Measurements from ENCODE around the gene CIRBP. TPM values are rescaled to one million over a fixed set of nuclear protein-coding genes. Genes with fewer than 3 reads are reported as not detected.
A peak's percentile ranks its signal among the peaks of the same experiment; 100 is the strongest.

Gene CIRBP
- total and polyA plus RNA-seq, 2 of the 13 experiments (the other 11 are each of a cell fraction or from before 2014, with no cell fraction given): 133 to 140 TPM

DNA sequence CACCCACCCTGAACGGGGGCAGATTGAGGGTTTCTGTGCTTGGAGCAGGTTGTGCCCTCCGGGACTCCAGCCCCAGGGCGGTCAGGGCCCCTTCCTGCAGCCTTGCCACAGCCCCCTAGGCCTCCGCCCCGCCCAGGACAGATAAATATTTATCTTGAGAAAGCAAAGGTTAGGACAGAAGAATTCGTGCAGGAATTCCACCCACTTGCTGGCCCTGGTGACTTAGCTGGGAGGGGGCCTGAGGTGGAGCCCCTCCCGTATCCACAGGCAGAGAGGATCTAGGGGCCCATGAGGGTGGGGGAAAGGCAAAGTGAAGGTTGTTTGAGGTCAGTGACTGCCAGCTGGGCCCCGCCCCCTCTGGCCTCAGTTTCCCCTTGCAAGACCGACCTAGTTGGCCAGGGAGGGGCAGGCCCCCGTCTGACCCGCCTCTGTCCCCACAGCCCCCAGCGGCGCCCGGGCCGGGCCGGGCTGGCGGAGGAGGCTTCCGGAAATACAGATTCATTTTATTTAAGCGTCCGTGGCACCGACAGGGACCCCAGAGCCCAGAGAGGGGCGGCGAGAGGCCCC, 15.5 kb upstream of the CIRBP start (continued):
- TF ChIP-seq, protein P1, sequence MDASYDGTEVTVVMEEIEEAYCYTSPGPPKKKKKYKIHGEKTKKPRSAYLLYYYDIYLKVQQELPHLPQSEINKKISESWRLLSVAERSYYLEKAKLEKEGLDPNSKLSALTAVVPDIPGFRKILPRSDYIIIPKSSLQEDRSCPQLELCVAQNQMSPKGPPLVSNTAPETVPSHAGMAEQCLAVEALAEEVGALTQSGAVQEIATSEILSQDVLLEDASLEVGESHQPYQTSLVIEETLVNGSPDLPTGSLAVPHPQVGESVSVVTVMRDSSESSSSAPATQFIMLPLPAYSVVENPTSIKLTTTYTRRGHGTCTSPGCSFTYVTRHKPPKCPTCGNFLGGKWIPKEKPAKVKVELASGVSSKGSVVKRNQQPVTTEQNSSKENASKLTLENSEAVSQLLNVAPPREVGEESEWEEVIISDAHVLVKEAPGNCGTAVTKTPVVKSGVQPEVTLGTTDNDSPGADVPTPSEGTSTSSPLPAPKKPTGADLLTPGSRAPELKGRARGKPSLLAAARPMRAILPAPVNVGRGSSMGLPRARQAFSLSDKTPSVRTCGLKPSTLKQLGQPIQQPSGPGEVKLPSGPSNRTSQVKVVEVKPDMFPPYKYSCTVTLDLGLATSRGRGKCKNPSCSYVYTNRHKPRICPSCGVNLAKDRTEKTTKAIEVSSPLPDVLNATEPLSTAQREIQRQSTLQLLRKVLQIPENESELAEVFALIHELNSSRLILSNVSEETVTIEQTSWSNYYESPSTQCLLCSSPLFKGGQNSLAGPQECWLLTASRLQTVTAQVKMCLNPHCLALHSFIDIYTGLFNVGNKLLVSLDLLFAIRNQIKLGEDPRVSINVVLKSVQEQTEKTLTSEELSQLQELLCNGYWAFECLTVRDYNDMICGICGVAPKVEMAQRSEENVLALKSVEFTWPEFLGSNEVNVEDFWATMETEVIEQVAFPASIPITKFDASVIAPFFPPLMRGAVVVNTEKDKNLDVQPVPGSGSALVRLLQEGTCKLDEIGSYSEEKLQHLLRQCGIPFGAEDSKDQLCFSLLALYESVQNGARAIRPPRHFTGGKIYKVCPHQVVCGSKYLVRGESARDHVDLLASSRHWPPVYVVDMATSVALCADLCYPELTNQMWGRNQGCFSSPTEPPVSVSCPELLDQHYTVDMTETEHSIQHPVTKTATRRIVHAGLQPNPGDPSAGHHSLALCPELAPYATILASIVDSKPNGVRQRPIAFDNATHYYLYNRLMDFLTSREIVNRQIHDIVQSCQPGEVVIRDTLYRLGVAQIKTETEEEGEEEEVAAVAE (CRISPR knock-in tag; IDR thresholded peaks at IDR 0.05; ENCODE audit: borderline replicate concordance): no peak
- TF ChIP-seq ZNF564 (CRISPR knock-in tag; IDR thresholded peaks at IDR 0.05) (0 out of 2 replicates have a peak, but pooled peaks have one; percentile 35), BHLHE40 (IDR thresholded peaks at IDR 0.05; ENCODE audit: low read length) (no peak), RFX1 (IDR thresholded peaks at IDR 0.05) (no peak), NFE2L2 (IDR thresholded peaks at IDR 0.05; ENCODE audit: low read length) (no peak), ATM (IDR thresholded peaks at IDR 0.05; ENCODE audit: borderline replicate concordance) (no peak), SMARCC2 (IDR thresholded peaks at IDR 0.05) (no peak), ZNF160 (CRISPR knock-in tag; IDR thresholded peaks at IDR 0.05) (no peak), GABPA (IDR thresholded peaks at IDR 0.05; ENCODE audit: low read depth, low read length) (no peak), GABPA (CRISPR knock-in tag; IDR thresholded peaks at IDR 0.05; ENCODE audit: low read depth) (no peak), SAFB2 (CRISPR knock-in tag; IDR thresholded peaks at IDR 0.05; ENCODE audit: borderline replicate concordance, low read depth) (no peak), DR1 (CRISPR knock-in tag; IDR thresholded peaks at IDR 0.05) (no peak; the same call in 1 of the 2 replicates)
- TF ChIP-seq, protein P2, sequence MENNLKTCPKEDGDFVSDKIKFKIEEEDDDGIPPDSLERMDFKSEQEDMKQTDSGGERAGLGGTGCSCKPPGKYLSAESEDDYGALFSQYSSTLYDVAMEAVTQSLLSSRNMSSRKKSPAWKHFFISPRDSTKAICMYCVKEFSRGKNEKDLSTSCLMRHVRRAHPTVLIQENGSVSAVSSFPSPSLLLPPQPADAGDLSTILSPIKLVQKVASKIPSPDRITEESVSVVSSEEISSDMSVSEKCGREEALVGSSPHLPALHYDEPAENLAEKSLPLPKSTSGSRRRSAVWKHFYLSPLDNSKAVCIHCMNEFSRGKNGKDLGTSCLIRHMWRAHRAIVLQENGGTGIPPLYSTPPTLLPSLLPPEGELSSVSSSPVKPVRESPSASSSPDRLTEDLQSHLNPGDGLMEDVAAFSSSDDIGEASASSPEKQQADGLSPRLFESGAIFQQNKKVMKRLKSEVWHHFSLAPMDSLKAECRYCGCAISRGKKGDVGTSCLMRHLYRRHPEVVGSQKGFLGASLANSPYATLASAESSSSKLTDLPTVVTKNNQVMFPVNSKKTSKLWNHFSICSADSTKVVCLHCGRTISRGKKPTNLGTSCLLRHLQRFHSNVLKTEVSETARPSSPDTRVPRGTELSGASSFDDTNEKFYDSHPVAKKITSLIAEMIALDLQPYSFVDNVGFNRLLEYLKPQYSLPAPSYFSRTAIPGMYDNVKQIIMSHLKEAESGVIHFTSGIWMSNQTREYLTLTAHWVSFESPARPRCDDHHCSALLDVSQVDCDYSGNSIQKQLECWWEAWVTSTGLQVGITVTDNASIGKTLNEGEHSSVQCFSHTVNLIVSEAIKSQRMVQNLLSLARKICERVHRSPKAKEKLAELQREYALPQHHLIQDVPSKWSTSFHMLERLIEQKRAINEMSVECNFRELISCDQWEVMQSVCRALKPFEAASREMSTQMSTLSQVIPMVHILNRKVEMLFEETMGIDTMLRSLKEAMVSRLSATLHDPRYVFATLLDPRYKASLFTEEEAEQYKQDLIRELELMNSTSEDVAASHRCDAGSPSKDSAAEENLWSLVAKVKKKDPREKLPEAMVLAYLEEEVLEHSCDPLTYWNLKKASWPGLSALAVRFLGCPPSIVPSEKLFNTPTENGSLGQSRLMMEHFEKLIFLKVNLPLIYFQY (CRISPR knock-in tag; IDR thresholded peaks at IDR 0.05; ENCODE audit: borderline replicate concordance): no peak
- TF ChIP-seq, protein P3, sequence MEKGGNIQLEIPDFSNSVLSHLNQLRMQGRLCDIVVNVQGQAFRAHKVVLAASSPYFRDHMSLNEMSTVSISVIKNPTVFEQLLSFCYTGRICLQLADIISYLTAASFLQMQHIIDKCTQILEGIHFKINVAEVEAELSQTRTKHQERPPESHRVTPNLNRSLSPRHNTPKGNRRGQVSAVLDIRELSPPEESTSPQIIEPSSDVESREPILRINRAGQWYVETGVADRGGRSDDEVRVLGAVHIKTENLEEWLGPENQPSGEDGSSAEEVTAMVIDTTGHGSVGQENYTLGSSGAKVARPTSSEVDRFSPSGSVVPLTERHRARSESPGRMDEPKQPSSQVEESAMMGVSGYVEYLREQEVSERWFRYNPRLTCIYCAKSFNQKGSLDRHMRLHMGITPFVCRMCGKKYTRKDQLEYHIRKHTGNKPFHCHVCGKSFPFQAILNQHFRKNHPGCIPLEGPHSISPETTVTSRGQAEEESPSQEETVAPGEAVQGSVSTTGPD (CRISPR knock-in tag; IDR thresholded peaks at IDR 0.05): 0 out of 2 replicates have a peak, but pooled peaks have one; percentile 38
- TF ChIP-seq, protein P4, sequence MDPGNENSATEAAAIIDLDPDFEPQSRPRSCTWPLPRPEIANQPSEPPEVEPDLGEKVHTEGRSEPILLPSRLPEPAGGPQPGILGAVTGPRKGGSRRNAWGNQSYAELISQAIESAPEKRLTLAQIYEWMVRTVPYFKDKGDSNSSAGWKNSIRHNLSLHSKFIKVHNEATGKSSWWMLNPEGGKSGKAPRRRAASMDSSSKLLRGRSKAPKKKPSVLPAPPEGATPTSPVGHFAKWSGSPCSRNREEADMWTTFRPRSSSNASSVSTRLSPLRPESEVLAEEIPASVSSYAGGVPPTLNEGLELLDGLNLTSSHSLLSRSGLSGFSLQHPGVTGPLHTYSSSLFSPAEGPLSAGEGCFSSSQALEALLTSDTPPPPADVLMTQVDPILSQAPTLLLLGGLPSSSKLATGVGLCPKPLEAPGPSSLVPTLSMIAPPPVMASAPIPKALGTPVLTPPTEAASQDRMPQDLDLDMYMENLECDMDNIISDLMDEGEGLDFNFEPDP (CRISPR knock-in tag; conservative IDR thresholded peaks at IDR 0.05): 0 out of 2 replicates have a peak, but pooled peaks have one; percentile 80
- TF ChIP-seq, protein P5, sequence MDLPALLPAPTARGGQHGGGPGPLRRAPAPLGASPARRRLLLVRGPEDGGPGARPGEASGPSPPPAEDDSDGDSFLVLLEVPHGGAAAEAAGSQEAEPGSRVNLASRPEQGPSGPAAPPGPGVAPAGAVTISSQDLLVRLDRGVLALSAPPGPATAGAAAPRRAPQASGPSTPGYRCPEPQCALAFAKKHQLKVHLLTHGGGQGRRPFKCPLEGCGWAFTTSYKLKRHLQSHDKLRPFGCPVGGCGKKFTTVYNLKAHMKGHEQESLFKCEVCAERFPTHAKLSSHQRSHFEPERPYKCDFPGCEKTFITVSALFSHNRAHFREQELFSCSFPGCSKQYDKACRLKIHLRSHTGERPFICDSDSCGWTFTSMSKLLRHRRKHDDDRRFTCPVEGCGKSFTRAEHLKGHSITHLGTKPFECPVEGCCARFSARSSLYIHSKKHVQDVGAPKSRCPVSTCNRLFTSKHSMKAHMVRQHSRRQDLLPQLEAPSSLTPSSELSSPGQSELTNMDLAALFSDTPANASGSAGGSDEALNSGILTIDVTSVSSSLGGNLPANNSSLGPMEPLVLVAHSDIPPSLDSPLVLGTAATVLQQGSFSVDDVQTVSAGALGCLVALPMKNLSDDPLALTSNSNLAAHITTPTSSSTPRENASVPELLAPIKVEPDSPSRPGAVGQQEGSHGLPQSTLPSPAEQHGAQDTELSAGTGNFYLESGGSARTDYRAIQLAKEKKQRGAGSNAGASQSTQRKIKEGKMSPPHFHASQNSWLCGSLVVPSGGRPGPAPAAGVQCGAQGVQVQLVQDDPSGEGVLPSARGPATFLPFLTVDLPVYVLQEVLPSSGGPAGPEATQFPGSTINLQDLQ (CRISPR knock-in tag; IDR thresholded peaks at IDR 0.05): no peak

Data from HepG2 (cell line).